ENCODE measurements around the gene ROR2.

- no peak for TF ChIP-seq POLR2A (IDR thresholded peaks at IDR 0.05; ENCODE audit: low read length)
- no peak for TF ChIP-seq GATA1 (IDR thresholded peaks at IDR 0.05; ENCODE audit: low read depth, low read length)
Measured at GRCh38 chr9:91994422-91994821, 44.4 kb upstream of the ROR2 start.
